ENCODE results near the gene C9orf72. TPM values are rescaled to one million over a fixed set of nuclear protein-coding genes. Genes with fewer than 3 reads are reported as not detected.

Gene C9orf72
- 7.0 and 7.7 TPM in 2 replicates for total RNA-seq

DNA sequence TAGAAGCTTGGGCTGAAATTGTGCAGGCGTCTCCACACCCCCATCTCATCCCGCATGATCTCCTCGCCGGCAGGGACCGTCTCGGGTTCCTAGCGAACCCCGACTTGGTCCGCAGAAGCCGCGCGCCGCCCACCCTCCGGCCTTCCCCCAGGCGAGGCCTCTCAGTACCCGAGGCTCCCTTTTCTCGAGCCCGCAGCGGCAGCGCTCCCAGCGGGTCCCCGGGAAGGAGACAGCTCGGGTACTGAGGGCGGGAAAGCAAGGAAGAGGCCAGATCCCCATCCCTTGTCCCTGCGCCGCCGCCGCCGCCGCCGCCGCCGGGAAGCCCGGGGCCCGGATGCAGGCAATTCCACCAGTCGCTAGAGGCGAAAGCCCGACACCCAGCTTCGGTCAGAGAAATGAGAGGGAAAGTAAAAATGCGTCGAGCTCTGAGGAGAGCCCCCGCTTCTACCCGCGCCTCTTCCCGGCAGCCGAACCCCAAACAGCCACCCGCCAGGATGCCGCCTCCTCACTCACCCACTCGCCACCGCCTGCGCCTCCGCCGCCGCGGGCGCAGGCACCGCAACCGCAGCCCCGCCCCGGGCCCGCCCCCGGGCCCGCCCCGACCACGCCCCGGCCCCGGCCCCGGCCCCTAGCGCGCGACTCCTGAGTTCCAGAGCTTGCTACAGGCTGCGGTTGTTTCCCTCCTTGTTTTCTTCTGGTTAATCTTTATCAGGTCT, at the start of gene C9orf72:
Gene C9orf72, minus strand, starts transcription at position 564 of the 716 bp plus-strand sequence. CDS start 6,361 bp downstream, outside the sequence.

GRCh38 chr9:27529316-27530278, 43.7 kb downstream of the C9orf72 start, which contains the start of gene MOB3B:
Gene MOB3B, minus strand, starts transcription at chr9:27529814. Its CDS starts 74,264 bp downstream, at chr9:27455550.

GRCh38 chr9:27524236-27524635, 49.0 kb downstream of the C9orf72 start, which contains the start of gene IFNK:
Gene IFNK, plus strand, starts transcription at chr9:27524290. Its CDS starts 47 bp downstream, at chr9:27524337.

Other genes starting within 250 kb of the C9orf72 start
- gene IFNK, start 49.2 kb downstream of the C9orf72 start, total RNA-seq = not detected in 2 replicates
- gene MOB3B, start 43.7 kb downstream of the C9orf72 start, total RNA-seq = under 0.01 TPM in 2 replicates